NCI-H2107 (cell line): ENCODE measurements around the gene UVRAG.
A peak's percentile ranks its signal among the peaks of the same experiment; 100 is the strongest.

Experiments
- DNase-seq: peaks from one replicate; lab custom pipeline; 2025; lab: John Stamatoyannopoulos, UW

Gene UVRAG

DNA sequence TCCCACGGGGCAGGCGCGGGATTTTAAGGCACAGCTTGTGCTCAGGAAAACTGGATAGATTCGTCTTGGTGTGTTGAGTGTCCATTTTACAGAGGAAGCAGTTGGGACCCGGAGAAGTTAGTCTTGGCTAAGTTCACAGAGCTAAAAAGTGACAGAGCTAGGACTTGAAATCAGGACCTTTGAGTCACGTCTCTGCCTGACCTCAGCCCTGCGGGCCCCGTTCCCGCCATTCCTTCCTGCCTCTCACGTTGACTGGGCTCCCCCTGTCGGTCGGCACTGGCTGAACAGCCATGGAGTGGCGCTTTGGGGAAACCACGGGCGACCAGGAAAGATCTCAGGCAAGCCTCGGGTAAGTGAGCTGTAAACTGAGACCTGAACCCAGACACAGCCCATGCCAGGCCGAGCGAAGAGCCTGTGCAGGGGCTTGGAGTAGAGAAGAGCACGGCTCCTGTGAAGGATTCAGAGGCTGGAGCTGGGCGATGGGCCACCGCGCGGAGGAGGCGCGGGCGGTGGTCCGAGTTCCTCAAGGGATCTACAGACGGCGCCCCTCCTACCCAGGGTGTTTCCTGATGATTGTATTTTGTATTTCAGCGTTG is 337.2 kb downstream of the UVRAG start:
- no peak for DNase-seq

DNA sequence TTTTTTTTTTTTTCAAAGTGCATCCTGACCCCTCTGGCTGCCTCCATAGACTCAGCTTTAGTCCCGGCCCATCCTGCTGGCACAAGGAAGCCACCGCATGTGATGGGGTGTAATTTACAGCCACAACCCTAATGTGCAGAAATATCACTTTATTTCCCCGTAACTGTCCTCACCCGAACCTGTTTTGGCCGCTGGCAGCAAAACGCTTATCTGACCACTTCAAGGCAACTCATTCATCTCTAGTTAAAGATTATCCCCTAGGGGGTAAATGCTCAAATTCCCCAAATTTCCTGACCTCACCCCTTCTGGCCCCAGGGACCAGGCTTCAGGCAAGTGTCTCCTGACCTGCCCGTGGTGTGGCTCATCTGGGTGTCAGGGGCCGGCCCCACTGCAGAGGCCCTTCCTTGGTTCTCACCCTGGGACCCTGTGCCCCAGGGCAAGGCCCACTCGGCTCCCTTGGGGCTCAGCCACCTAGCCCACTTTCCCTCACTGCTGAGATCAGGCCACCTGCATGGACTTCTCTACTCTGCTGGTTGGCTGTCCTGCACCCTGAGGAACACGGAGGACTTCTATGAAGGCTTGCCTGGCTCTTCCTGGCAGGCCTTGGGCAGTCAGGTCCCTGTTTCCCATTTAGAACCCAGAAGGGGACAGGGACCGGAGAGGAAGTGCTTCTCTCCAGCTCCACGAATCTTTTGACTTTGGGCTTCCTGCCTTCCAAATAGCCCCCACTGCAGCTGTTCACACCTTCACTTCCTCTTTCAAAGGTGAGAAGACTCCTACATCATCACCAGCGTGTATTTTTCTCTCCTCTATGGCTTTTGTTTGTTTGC is 337.9 kb downstream of the UVRAG start:
- no peak for DNase-seq

DNA sequence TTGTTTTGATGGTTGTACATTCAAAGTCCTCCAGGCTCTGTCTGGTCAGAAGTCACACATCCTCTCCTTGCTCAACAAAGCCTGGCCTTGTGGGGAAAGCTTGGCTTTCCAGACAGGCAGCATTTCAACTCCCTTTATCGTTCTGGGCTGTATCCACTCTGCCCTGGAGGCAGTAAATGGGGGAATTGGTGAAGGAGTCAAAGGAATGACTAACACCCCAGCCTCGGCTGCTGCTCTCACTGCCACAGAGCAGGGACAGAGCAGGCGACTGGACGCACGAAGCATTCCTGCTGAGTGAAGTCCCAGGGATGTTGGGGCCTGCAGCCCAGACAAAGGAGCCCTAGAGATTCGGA is 338.5 kb downstream of the UVRAG start:
- no peak for DNase-seq

DNA sequence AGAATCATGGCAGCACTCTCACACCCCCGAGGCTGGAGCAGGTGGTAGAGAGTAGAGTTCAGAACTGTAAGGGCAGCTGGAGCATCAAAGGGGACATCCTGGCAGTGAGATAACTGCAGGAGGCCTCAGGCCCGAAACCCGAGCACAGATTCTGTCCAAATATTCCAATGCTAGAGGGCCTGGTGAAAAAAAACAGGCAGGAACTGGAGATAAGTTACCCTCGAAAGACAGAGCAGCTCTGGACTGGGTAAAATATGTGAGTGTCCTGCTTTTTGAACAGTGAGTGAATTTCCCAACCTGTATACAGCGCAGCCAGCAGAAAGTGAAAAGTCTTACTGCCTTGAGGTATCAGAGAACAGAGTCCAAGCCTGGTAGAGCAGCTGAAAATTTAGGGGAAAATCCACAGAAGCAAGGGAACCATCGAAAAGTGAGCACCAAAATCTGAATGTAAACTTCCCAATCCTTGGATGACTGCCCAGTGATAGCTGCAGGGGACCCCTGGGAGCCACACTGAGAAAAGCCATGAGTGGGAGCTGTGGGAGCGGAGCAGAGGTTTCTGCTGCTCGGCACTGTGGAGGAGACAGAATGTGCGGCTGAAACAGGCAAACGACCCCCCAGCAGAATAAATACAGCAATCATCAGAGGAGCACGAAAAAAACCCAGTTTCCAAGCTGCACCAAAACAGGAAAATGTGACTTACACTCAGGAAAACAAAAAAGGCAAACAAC is 340.7 kb downstream of the UVRAG start:
- DNase-seq, result no peak

DNA sequence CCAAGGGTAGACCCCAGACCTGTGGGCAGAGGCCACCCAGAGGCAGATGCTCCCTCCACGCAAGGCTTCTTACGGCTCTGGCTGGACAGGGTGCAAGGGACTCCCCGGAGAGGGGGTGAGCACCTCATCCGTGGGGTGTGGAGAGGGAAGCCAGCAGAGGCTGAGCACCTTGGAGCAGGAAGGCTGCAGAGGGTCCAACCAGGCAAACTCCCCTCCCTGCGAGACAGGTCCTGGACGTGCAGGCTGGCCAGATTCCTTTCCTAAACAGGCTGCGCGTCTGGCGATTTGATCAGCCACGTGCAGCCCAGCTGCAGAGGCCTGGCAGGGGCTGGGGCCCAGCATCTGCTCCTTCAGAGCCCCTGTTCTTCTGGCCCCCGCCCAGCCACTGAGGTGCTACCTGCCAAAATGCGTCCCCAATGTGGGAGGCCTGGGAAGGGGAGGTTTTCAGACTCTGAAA is 342.0 kb downstream of the UVRAG start:
- no peak for DNase-seq

DNA sequence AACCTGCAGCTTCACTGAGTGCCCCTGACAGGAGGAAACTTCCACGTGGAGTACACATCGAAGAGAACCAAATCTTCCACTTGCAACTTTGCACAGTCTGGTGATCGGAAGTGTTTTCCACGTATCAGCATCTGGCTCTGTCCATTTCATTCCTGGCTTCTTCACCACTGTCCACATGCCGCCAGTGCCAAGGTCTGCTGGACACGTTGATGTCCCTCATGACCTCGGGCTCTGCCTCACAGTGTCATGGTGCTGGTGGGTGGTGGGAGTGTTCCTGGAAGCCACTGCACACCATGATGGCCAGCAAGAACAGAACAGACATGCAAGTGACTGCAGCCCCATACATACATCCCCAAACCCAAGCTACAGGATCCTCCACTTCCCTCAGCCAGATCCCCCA is 342.9 kb downstream of the UVRAG start:
- DNase-seq, result no peak

DNA sequence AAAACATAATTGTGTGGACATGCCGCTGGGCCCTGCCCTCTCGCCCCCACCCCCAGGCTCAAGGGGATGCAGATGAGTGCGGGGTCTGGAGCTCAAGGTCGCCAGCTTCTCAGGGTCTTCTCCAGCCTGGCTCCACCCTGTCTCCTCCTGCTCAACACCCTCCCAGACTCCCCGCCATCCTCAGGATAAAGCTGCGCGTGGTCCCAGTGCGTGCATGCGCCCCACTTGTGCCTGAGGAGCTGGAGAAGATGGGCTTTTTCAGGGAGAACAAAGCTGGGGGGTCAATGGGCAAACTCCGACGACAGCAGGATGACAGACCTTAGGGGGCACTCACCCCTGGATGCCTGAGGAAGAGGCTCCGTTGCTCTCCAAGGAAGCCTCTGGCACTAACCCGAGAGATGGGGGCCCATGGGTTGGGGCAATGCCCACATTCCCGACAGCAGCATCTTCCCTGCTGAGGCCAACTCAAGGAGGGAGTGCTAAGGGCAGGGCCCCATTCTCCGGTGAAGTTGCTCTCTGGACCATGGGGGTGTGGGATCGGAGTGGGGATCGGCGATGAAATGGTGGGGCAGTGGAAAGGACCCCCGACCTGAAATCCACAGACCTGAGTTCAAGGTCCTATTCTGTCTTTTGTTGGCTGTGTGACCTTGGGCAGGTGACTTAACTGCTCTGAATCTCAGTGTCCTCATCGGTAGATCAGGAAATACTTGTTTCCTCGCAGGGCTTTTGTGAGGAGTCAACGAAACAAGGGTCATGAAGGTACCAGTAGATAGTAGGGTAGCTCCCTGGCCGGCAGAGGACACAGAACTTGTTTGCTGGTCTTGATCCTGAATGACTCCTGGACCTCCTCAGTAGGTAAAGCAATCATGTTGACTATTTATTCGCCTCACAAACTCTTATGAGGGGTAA is 343.6 kb downstream of the UVRAG start:
- no peak for DNase-seq

DNA sequence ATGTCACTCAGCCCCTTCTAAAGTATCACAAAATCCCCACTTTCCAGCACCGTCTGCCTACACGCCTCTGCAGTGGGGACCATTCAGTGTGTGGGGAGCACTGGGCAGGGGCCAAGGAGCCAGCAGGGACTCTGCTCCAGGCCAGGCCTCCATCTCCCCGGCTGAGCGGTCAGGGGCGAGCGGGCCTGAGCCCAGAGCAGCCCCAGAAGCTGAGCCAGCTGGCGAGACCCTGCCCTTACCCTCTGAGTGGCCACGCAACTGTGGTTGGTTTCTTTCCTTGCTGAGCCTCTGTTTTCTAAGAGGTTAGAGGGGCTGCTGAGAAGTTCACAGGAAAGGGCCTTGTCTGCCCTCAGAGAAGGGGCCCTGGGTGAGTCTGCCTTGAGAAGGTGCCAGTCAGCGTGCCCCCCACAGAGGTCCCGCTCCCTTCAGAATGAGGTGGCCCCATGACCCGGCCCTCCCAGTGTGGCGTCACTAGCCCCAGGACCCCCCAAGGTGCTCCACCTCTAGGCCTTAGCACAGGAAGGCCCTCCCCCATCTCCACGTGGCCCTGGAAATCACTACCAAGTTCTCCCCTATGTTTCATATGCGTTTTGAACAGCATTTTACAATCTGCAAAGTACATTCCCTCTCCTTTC is 344.4 kb downstream of the UVRAG start:
- no peak for DNase-seq

DNA sequence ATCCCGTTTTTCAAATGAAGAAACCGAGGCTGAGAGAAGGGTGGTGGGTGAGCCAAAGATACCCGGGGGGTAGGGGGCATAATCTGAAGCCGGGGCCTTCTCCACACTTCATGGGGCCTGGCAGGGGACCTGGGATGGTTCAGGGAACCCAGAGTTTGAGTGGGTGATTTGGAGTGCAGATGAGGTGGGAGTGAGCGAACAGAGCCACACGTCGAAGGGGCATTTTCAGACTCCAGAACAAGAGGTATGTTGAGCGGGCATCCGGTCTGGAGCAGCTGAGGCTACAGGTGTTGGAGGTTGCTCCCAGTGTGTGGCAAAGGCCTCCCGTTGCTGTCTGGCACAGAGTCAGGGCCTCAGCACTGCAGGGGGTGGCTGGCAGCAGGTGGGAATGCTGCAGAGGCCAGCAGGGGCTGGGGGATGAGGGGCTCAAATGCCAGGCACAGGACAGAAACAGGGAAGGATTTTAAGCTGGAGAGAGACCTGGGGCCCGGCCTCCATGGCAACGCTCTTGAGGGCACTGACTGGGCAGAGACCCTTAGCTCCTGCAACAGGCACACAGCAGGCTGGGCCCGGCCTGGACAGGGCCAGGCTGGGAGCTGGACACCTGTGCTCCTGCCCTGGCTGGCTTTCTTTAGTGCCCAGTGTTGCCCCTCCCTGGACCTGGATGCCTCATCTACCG is 345.1 kb downstream of the UVRAG start:
- DNase-seq, result peak; percentile 74

DNA sequence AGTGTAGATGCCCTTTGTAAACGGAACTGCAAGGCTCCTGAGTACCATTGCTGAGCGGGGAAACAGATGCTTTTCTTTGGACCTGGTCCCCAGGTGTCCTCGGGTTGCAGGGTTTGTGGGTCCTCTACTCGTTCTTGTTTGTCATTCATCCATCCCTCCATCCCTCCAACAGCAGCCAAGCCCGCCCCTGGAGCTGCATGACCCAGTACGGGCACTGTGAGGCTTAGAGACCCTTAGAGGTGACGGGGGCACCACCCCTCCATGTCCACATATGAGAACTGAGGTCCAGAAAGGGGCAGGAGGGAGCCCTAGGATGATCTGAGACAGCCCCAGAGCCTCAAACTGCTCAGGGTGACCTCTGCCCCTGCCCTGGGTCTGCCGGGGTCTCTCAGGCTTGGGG is 345.8 kb downstream of the UVRAG start:
- DNase-seq, result no peak

DNA sequence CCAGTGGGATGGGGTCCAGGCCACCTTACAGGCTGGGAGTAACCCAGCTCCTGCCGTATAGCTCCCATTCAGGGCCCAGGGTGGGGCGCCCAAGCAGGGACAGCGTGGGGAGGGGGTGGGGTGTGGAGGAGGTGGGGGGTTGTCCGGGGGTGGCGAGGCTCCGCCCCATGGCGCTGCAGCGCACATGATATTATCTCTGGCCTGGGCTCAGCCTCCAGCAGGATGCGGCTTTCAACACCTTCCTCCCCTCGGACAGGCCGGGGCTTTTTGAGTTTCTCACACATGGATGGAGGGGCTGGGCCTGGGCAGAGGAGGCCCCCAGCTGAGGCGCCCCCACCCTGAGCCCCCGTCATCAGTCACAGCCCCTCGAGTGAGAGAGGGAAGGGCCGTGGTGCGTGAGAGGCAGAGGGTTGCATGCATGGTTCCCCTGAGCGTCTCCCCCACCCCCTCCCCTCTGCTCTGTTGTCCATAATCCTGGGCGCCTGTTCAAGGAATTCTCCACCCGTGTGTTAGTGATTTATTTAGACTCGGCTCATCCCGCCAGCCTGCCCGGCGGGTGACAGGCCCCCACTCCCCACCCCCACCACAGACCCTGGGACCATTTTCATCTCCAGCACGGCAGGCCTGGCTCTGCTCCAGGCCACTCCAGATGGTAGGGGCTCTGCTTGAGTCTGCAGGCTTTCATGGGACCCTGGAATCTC is 346.4 kb downstream of the UVRAG start:
- DNase-seq, result no peak

DNA sequence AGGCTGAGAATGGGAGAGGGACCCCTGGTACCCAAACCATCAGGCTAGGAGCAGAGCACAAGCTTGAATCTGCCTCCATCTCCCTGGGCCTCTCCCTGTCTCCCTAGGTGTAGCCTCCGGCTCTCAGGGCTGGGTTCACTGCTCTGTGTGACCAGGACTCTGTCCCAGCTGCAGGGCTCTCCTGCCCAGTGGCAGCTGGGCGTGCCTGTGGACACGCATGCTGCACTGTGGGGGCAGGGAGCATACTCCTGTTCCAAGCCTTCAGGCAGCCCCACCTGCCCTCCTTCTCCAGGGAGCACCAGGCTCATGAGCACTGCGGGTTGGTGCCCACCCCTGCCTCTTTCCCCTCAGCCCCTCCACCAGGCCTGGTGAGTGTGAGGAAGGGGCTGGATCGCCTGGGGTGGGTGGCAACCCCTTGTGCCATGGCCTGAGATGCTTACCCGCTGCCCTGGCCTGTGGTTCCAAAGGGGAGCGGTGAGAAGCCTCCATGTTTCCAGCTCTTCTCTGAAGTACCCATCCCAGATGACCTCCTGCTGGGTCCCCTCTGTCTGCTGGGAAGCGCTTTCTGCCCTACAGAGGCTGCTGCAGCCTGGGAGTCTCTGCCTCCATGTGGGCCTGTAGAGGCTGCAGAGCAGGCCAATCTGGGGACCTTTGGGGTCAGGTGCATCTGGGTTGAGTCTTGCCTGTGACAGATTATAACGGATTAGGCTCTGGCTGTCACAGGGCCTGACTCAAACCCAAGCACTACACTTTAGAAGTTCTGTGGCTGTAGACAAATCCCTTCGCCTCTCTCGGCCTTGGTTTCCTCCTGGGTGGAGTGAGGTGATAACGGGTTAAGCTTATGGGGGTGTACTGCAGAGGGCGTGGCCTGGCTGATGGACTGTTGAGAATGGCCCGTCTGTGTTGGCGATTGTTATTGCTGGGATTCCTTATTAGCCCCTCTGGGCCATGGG is 347.6 kb downstream of the UVRAG start:
- no peak for DNase-seq

DNA sequence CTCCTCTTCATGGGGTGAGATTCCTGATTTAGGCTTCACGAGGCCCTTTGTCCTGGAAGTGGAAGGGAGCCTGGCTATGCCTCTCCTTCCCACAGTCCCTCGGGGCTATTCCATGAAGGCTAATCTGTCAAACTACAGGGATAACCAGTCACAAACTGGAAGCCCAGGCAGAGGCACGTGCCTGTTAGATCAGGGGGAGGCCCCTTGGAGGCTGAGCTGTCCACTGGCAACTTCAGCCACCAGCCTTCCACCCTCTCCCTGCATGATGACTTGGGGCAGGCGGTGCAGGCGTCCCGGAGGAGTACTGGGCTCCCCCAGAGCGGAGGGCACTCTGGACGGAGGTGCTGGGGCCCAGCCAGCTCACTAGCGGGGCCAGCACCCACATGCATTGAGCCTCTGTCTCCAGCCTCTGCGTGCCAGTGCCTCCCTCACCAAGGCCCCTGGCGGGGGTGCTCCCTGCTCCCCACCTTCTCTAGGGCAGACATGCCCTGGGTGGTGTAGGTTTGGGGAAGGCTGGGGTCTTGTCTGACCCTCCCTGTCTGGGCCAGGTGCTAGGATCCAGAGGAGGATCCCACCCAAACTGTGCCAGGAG is 348.4 kb downstream of the UVRAG start:
- no peak for DNase-seq

DNA sequence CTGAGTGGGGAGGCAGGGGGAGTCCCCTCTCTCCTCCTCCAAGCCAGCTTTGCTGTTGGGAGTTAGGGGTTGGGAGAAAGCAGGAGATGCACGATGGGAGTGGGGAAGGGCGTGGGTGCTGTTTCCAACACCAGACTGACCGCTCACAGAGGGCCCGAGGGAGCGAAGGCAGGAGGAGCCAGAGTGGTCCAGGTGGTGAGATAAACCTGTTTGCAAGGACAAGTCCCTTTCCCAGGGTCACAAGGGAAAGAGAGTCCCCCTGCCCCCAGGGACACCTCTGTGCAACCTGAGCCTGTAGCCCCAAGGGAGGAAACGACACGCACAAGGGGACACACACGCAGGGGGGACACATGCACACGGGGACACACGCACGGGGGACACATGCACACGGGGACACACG is 349.1 kb downstream of the UVRAG start:
- no peak for DNase-seq

DNA sequence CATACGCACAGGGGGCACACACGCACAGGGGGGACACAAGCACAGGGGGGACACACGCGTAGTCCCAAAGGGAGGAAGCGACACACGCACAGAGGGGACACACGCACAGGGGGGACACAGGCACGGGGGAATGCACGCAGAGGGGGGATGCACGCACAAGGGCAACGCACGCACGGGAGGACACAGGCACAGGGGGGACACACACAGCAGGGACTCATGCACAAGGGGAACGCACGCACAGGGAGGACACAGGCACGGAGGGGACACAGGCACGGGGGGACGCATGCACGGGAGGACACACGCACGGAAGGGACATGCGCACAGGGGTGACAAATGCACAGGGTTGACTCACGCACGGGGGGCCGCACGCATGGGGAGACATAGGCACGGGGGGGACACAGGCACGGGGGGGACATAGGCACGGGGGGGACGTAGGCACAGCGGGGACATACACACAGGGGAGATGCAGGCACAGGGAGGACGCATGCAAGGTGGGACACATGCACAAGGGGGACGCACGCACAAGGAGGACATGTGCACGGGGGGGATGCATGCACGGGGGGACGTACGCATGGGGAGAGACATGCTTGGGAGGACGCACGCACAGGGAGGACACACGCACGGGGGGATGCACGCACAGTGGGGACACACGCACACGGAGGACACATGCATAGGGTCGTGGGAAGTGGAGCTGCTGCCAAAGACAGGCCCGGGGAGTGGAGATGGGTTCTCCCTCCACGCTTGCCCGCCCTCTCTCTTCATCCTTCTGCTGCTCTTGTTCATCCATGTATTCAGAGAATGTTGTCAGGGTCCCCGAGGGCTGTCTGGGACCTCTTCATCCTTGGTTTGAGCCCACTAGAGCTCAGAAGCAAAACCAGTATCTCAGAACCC is 350.1 kb downstream of the UVRAG start:
- no peak for DNase-seq

DNA sequence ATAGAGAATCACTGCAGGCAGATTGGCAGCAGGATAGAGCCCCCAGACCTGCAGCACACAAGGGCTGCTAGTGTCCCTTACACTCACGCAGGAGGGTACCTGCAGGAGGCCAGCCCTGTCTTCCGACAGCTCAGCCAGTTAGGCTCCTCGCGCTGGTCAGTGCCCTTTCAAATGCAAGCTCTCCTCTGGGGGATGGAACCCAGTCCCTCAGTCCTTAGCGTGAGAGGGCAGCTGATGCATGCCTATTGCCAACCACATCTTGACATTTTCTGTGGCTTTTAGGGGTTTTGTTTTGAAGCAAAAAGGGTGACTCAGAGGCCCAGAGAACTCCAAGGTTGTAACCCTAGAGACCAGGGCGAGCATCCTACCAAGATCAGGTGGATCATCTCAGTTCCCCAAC is 351.3 kb downstream of the UVRAG start:
- DNase-seq, result no peak

DNA sequence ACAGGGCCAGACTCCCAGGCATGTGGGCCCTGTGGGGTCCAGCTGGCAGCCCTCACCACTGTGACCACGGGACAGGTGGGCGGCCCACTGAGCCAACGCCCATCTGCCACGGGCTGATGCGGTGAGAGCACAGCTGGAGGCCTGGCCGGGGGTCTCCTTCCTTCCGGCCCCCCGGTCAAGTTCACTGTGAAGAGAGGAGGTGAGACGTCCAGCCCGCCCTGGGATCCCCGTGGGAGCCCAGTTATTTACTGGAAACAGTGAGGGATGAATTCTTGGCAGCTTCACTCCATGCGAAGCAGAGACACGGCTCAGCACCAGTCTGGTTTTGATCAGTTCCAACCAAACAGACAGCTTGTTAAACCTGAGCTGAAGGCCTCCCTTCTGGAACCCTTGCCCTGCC is 352.6 kb downstream of the UVRAG start:
- DNase-seq, result no peak

DNA sequence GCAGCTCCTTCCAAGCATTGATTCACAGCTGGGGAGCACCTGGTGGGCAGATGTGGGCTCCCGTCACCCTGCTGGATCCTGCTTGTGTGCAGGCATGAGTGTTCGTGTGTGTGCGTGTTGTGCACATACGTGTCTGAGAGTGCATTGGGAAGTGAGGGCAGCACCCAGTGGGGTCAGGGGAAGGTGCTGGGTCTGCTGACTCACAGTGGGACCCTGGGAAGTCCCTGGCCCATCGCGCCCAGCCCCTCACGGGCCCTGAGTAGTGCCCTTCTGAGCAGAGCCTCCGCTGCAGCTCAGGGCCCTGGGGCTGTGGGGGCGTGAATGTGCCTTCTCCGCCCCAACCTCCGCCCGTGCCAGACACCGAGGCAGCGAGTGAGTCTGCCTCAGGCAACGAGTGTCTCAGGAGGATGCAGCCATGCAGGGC is 354.5 kb downstream of the UVRAG start:
- DNase-seq, result no peak
